CD14-positive monocyte (primary cell): ENCODE results near the gene ARMC9. TPM values are rescaled to one million over a fixed set of nuclear protein-coding genes. Genes with fewer than 3 reads are reported as not detected.

ENCODE experiments used
- DNase-seq, 3 donors: peaks; one replicate each; pipeline ENCODE4 v3.0.0-alpha.2; 2011 to 2022
- H2AFZ ChIP-seq: 2 replicates; pipeline ENCODE4 v1.6.0; 2012; ENCODE audit warnings: mild to moderate bottlenecking, low read depth, low read length, inconsistent platforms; ENCODE audit not compliant: insufficient read depth, poor library complexity, severe bottlenecking
- H3K27ac ChIP-seq, 2 donors: 1 replicate in 1 of 2; 2 replicates in 1 of 2; pipeline ENCODE4 v1.5.1; 2012 to 2013; ENCODE audit warnings: low read length in 2 of 2, control low read depth in 1 of 2, inconsistent platforms in 1 of 2, low read depth in 1 of 2, mild to moderate bottlenecking in 1 of 2
- H3K27me3 ChIP-seq, 2 donors: one replicate each; pipeline versions ENCODE4 v1.6.0 to v1.6.1; 2011 to 2013; ENCODE audit warnings: low read length in 2 of 2; ENCODE audit not compliant: control insufficient read depth in 2 of 2, insufficient read depth in 2 of 2
- H3K36me3 ChIP-seq, 2 donors: replicated peaks in 1 of 2; 1 replicate in 1 of 2; 2 replicates in 1 of 2; pipeline versions ENCODE4 v1.5.1 to v1.6.1; 2012 to 2013; ENCODE audit warnings: low read length in 2 of 2, control low read depth in 1 of 2, inconsistent platforms in 1 of 2, mild to moderate bottlenecking in 1 of 2; ENCODE audit not compliant: insufficient read depth in 2 of 2, control insufficient read depth in 1 of 2
- H3K4me1 ChIP-seq, 2 donors: 1 replicate in 1 of 2; 2 replicates in 1 of 2; pipeline versions ENCODE4 v1.5.1 to v1.6.1; 2012 to 2013; ENCODE audit warnings: low read length in 2 of 2, control low read depth in 1 of 2, inconsistent platforms in 1 of 2, mild to moderate bottlenecking in 1 of 2, moderate library complexity in 1 of 2; ENCODE audit not compliant: insufficient read depth in 2 of 2, control insufficient read depth in 1 of 2
- H3K4me2 ChIP-seq: replicated peaks from 2 replicates; pipeline ENCODE3; 2012; ENCODE audit warnings: low read length, moderate library complexity, mild to moderate bottlenecking; ENCODE audit not compliant: poor library complexity, severe bottlenecking; ENCODE audit errors: extremely low read depth
- H3K4me3 ChIP-seq, 3 experiments: fragments of 200-600 bp in 1 of 3; sonication (generic) in 1 of 3; replicated peaks in 1 of 3; 1 replicate in 2 of 3; 2 replicates in 1 of 3; pipeline ENCODE4 v1.5.1; 2011 to 2013; ENCODE audit warnings: low read length in 3 of 3, mild to moderate bottlenecking in 3 of 3, control low read depth in 2 of 3, low read depth in 2 of 3, inconsistent platforms in 1 of 3, moderate library complexity in 1 of 3
- H3K79me2 ChIP-seq: 2 replicates; pipeline ENCODE4 v1.6.0; 2012; ENCODE audit warnings: mild to moderate bottlenecking, control low read depth, inconsistent platforms, low read length, moderate library complexity; ENCODE audit not compliant: insufficient read depth
- H3K9ac ChIP-seq: 2 replicates; pipeline ENCODE4 v1.6.0; 2017; ENCODE audit warnings: low read length, mild to moderate bottlenecking; ENCODE audit not compliant: insufficient read depth, poor library complexity, severe bottlenecking
- H3K9me3 ChIP-seq, 2 donors: replicated peaks in 1 of 2; 1 replicate in 1 of 2; 2 replicates in 1 of 2; pipeline versions ENCODE4 v1.5.1 to v1.6.1; 2012 to 2013; ENCODE audit warnings: low read length in 2 of 2, control low read depth in 1 of 2; ENCODE audit not compliant: control insufficient read depth in 1 of 2, insufficient read depth in 1 of 2
- H4K20me1 ChIP-seq: 2 replicates; pipeline ENCODE4 v1.6.0; 2012; ENCODE audit warnings: mild to moderate bottlenecking, low read length, control low read depth, moderate library complexity; ENCODE audit not compliant: insufficient read depth
- H3K27ac Mint-ChIP-seq, 7 donors: one replicate each; pipeline ENCODE4 v1.8.0; 2020; ENCODE audit warnings: mild to moderate bottlenecking in 7 of 7, mixed read lengths in 7 of 7, moderate library complexity in 6 of 7, inconsistent platforms in 2 of 7
- H3K27me3 Mint-ChIP-seq, 3 donors: one replicate each; pipeline ENCODE4 v1.8.0; 2021 to 2022; ENCODE audit warnings: low read depth in 3 of 3, mild to moderate bottlenecking in 3 of 3, mixed read lengths in 3 of 3, moderate library complexity in 3 of 3, inconsistent platforms in 1 of 3
- H3K36me3 Mint-ChIP-seq, 2 donors: one replicate each; pipeline ENCODE4 v1.8.0; 2020; ENCODE audit warnings: mixed read lengths in 2 of 2, inconsistent platforms in 1 of 2, mild to moderate bottlenecking in 1 of 2
- H3K4me1 Mint-ChIP-seq: one replicate; pipeline ENCODE4 v1.8.0; 2020; ENCODE audit warnings: mild to moderate bottlenecking, mixed read lengths
- H3K4me3 Mint-ChIP-seq, 2 donors: one replicate each; pipeline ENCODE4 v1.8.0; 2020; ENCODE audit warnings: mild to moderate bottlenecking in 2 of 2, mixed read lengths in 2 of 2, moderate library complexity in 1 of 2
- H3K9me3 Mint-ChIP-seq, 7 donors: one replicate each; pipeline ENCODE4 v1.8.0; 2020 to 2022; ENCODE audit warnings: mixed read lengths in 7 of 7, mild to moderate bottlenecking in 6 of 7, moderate library complexity in 6 of 7, inconsistent platforms in 2 of 7
- CTCF ChIP-seq: fragments of 200-600 bp; IDR thresholded peaks from one replicate; pipeline ENCODE4 v1.8.0; 2022; ENCODE audit warnings: antibody characterized with exemption, mild to moderate bottlenecking
- WGBS: methylation state at CpG from one replicate; pipeline ENCODE4 v1.1.5; 2013; ENCODE audit warnings: missing lambda C conversion rate; ENCODE audit not compliant: insufficient coverage; 5-methylcytosine and 5-hydroxymethylcytosine counted together
- intact Hi-C, 2 donors: fragments of 100-400 bp; cut with micrococcal nuclease; formaldehyde crosslinking; loops; one replicate each; pipeline versions ENCODE4 v1.15.0 to v1.15.1; 2023
- polyA plus RNA-seq, 3 donors: library from polyadenylated mRNA; depleted of rRNA in 1 of 3; unstranded in 2 of 3; stranded (reverse) in 1 of 3; fragments of 300-500 nt in 2 of 3; fragments of >200 nt in 1 of 3; fragmentation: Illumina TruSeq in 2 of 3; gene quantifications; 1 replicate in 2 of 3; 2 replicates in 1 of 3; pipeline ENCODE4 v1.2.3, GENCODE V29; 2012 to 2021

ARMC9 gene
- polyA plus RNA-seq, 3 donors, result 0.07 to 0.27 TPM; not detected in 1

- Mint-ChIP-seq H3K36me3 (no peaks in the 10 kb centered on the region), H3K27ac (no peak overlapping the region), H3K9me3 (peaks cover 0 to 2% (median 0%) of the 10 kb centered on the region in 7 donors), H3K27me3 (peaks cover 0 to 4% (median 1%) of the 10 kb centered on the region in 3 donors), H3K4me3 (no peak overlapping the region), H3K4me1 (peaks cover 27% of the 10 kb centered on the region)
- 94% methylated on average over 5 of the region's 8 CpGs for WGBS
- Histone ChIP-seq H3K9ac (no peak overlapping the region), H3K4me1 (peaks cover 19 to 20% of the 10 kb centered on the region in 2 donors), H2AFZ (no peak overlapping the region), H3K4me2 (no peak overlapping the region), H3K9me3 (no peaks in the 10 kb centered on the region), H3K4me3 (no peak overlapping the region), H3K79me2 (no peaks in the 10 kb centered on the region), H3K36me3 (no peaks in the 10 kb centered on the region), H3K27me3 (no peaks in the 10 kb centered on the region), H4K20me1 (no peaks in the 10 kb centered on the region), H3K27ac (no peak overlapping the region)
- intact Hi-C loops, result no loop called here
- no peak for TF ChIP-seq CTCF
- no peak for DNase-seq
Measured at GRCh38 chr2:231367178-231367577, 168.7 kb downstream of the ARMC9 start.

- H3K4me3 ChIP-seq, result no peak overlapping the region
- TF ChIP-seq CTCF, result no peak
- 74% methylated on average over 21 of the region's 23 CpGs for WGBS
- peaks cover 11% of the 10 kb centered on the region for H3K4me1 Mint-ChIP-seq
- peaks cover 0 to 2% (median 0%) of the 10 kb centered on the region in 7 donors for H3K9me3 Mint-ChIP-seq
- H3K27me3 Mint-ChIP-seq, result peaks cover 0 to 4% (median 1%) of the 10 kb centered on the region in 3 donors
- no peaks in the 10 kb centered on the region for H3K79me2 ChIP-seq
- H3K27me3 ChIP-seq, result no peaks in the 10 kb centered on the region
- no peaks in the 10 kb centered on the region for H3K9me3 ChIP-seq
- H3K9ac ChIP-seq, result no peak overlapping the region
- intact Hi-C loops, result no loop called here
- no peak for DNase-seq
- no peak overlapping the region for H3K27ac ChIP-seq
- H3K4me1 ChIP-seq, result peaks cover 5 to 6% of the 10 kb centered on the region in 2 donors
- H3K36me3 Mint-ChIP-seq, result no peaks in the 10 kb centered on the region
- no peak overlapping the region for H3K4me2 ChIP-seq
- H4K20me1 ChIP-seq, result no peaks in the 10 kb centered on the region
- no peaks in the 10 kb centered on the region for H3K36me3 ChIP-seq
- H2AFZ ChIP-seq, result no peak overlapping the region
- H3K27ac Mint-ChIP-seq, result no peak overlapping the region
- no peak overlapping the region for H3K4me3 Mint-ChIP-seq
Measured at GRCh38 chr2:231369580-231370428, 171.4 kb downstream of the ARMC9 start.
